Measurements from ENCODE around the gene MRPS5.

Gene MRPS5

GRCh38 chr2:95044601-95045000 lies 77.0 kb downstream of the MRPS5 start:
- no peak overlapping the region for H3K4me3 ChIP-seq (ENCODE audit: low read length, poor library complexity, severe bottlenecking)
- H3K4me2 ChIP-seq (ENCODE audit: low read depth, low read length, poor library complexity, severe bottlenecking), result no peak overlapping the region
- no peaks in the 10 kb centered on the region for H3K27me3 ChIP-seq (ENCODE audit: insufficient read depth, low read length, poor library complexity, severe bottlenecking)
- TF ChIP-seq CTCF (conservative IDR thresholded peaks at IDR 0.05; ENCODE audit: low read length), result no peak
- no peak for TF ChIP-seq EZH2phosphoT487 (IDR thresholded peaks at IDR 0.05; ENCODE audit: borderline replicate concordance)
- no peaks in the 10 kb centered on the region for H4K20me1 ChIP-seq (ENCODE audit: insufficient read depth, low read length, poor library complexity, severe bottlenecking)
- no peaks in the 10 kb centered on the region for H3F3A ChIP-seq (ENCODE audit: low read depth)
- no peaks in the 10 kb centered on the region for H3K79me2 ChIP-seq (ENCODE audit: insufficient read depth, low read length)
- H3K36me3 ChIP-seq (ENCODE audit: insufficient read depth, low read length), result no peaks in the 10 kb centered on the region
- H3K9ac ChIP-seq (ENCODE audit: low read depth, low read length, poor library complexity, severe bottlenecking), result no peak overlapping the region
- H2AFZ ChIP-seq (ENCODE audit: low read length), result no peak overlapping the region
- H3K4me1 ChIP-seq (ENCODE audit: insufficient read depth, low read length, poor library complexity, severe bottlenecking), result no peaks in the 10 kb centered on the region
- H3K9me2 ChIP-seq (replicated peaks; ENCODE audit: low read depth, low read length), result no peaks in the 10 kb centered on the region
- H3K9me3 ChIP-seq (ENCODE audit: insufficient read depth, low read depth, low read length), result no peaks in the 10 kb centered on the region

- Histone ChIP-seq H4K20me1 (ENCODE audit: insufficient read depth, low read length, poor library complexity, severe bottlenecking) (no peaks in the 10 kb centered on the region), H3K4me1 (ENCODE audit: insufficient read depth, low read length, poor library complexity, severe bottlenecking) (no peaks in the 10 kb centered on the region), H3K4me3 (ENCODE audit: low read length, poor library complexity, severe bottlenecking) (no peak overlapping the region), H3K36me3 (ENCODE audit: insufficient read depth, low read length) (no peaks in the 10 kb centered on the region), H3K4me2 (ENCODE audit: low read depth, low read length, poor library complexity, severe bottlenecking) (no peak overlapping the region), H2AFZ (ENCODE audit: low read length) (no peak overlapping the region), H3F3A (ENCODE audit: low read depth) (no peaks in the 10 kb centered on the region), H3K27me3 (ENCODE audit: insufficient read depth, low read length, poor library complexity, severe bottlenecking) (no peaks in the 10 kb centered on the region), H3K9me2 (replicated peaks; ENCODE audit: low read depth, low read length) (no peaks in the 10 kb centered on the region), H3K9me3 (ENCODE audit: insufficient read depth, low read depth, low read length) (no peaks in the 10 kb centered on the region), H3K9ac (ENCODE audit: low read depth, low read length, poor library complexity, severe bottlenecking) (no peak overlapping the region), H3K79me2 (ENCODE audit: insufficient read depth, low read length) (no peaks in the 10 kb centered on the region)
- TF ChIP-seq CTCF (conservative IDR thresholded peaks at IDR 0.05; ENCODE audit: low read length) (no peak), EZH2phosphoT487 (IDR thresholded peaks at IDR 0.05; ENCODE audit: borderline replicate concordance) (no peak)
Measured at GRCh38 chr2:95043300-95044093, 78.1 kb downstream of the MRPS5 start.

GRCh38 chr2:95042472-95043271 lies 78.9 kb downstream of the MRPS5 start:
- Histone ChIP-seq H3K9ac (ENCODE audit: low read depth, low read length, poor library complexity, severe bottlenecking) (no peak overlapping the region), H3F3A (ENCODE audit: low read depth) (no peaks in the 10 kb centered on the region), H3K4me3 (ENCODE audit: low read length, poor library complexity, severe bottlenecking) (no peak overlapping the region), H3K9me2 (replicated peaks; ENCODE audit: low read depth, low read length) (no peaks in the 10 kb centered on the region), H3K4me1 (ENCODE audit: insufficient read depth, low read length, poor library complexity, severe bottlenecking) (no peaks in the 10 kb centered on the region), H3K79me2 (ENCODE audit: insufficient read depth, low read length) (no peaks in the 10 kb centered on the region), H4K20me1 (ENCODE audit: insufficient read depth, low read length, poor library complexity, severe bottlenecking) (no peaks in the 10 kb centered on the region), H3K27me3 (ENCODE audit: insufficient read depth, low read length, poor library complexity, severe bottlenecking) (no peaks in the 10 kb centered on the region), H3K36me3 (ENCODE audit: insufficient read depth, low read length) (no peaks in the 10 kb centered on the region), H2AFZ (ENCODE audit: low read length) (no peak overlapping the region), H3K9me3 (ENCODE audit: insufficient read depth, low read depth, low read length) (no peaks in the 10 kb centered on the region), H3K4me2 (ENCODE audit: low read depth, low read length, poor library complexity, severe bottlenecking) (no peak overlapping the region)
- no peak for TF ChIP-seq EZH2phosphoT487 (IDR thresholded peaks at IDR 0.05; ENCODE audit: borderline replicate concordance)
- TF ChIP-seq CTCF (conservative IDR thresholded peaks at IDR 0.05; ENCODE audit: low read length), result no peak
